Astrocyte (in vitro differentiated cells and primary cell): ENCODE data around the gene BBS9.

Experiments used
- EZH2 ChIP-seq: IDR thresholded peaks from 2 replicates; pipeline ENCODE4 v1.6.1; 2012; ENCODE audit warnings: mild to moderate bottlenecking, low read length, inconsistent platforms; ENCODE audit not compliant: insufficient read depth
- TF ChIP-seq, protein P1 (sequence below): IDR thresholded peaks from 2 replicates; pipeline ENCODE4 v1.5.1; 2011; ENCODE audit warnings: low read depth, mild to moderate bottlenecking, inconsistent platforms, low read length, moderate library complexity; ENCODE audit not compliant: insufficient read depth

DNA sequence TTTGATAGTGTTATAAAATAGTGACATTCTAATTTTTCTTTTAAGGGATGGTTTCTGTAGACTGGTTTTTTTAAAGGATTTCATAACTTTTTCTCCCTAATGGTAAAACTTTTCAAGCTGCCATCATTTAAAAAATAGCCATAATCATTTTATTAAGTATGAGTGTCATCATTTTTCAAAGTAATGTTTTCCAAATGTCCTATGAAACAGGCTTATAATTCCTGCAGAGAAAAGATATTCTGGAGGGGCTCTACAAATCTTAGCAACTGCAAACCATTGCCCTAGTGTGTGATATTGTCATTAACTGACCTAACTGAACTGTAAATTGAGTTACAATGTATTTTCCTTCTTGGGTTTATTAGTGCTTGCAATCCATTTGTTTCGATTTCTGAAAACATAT is 226.0 kb downstream of the BBS9 start:
- TF ChIP-seq, protein P1, sequence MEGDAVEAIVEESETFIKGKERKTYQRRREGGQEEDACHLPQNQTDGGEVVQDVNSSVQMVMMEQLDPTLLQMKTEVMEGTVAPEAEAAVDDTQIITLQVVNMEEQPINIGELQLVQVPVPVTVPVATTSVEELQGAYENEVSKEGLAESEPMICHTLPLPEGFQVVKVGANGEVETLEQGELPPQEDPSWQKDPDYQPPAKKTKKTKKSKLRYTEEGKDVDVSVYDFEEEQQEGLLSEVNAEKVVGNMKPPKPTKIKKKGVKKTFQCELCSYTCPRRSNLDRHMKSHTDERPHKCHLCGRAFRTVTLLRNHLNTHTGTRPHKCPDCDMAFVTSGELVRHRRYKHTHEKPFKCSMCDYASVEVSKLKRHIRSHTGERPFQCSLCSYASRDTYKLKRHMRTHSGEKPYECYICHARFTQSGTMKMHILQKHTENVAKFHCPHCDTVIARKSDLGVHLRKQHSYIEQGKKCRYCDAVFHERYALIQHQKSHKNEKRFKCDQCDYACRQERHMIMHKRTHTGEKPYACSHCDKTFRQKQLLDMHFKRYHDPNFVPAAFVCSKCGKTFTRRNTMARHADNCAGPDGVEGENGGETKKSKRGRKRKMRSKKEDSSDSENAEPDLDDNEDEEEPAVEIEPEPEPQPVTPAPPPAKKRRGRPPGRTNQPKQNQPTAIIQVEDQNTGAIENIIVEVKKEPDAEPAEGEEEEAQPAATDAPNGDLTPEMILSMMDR: no peak
- no peak for TF ChIP-seq EZH2
